ENCODE measurements around the gene FOSL1.
A peak's percentile ranks its signal among the peaks of the same experiment; 100 is the strongest.

FOSL1 gene

GRCh38 chr11:65862941-65863888 is 37.0 kb downstream of the FOSL1 start:
- peak; percentile 2 for DNase-seq (ENCODE audit: low read depth)
- no peak overlapping the region for H3K4me3 ChIP-seq (ENCODE audit: low read depth, low read length)
- no peak for TF ChIP-seq CTCF (IDR thresholded peaks at IDR 0.05; ENCODE audit: insufficient read depth, low read depth, low read length, missing control alignments)

DNA sequence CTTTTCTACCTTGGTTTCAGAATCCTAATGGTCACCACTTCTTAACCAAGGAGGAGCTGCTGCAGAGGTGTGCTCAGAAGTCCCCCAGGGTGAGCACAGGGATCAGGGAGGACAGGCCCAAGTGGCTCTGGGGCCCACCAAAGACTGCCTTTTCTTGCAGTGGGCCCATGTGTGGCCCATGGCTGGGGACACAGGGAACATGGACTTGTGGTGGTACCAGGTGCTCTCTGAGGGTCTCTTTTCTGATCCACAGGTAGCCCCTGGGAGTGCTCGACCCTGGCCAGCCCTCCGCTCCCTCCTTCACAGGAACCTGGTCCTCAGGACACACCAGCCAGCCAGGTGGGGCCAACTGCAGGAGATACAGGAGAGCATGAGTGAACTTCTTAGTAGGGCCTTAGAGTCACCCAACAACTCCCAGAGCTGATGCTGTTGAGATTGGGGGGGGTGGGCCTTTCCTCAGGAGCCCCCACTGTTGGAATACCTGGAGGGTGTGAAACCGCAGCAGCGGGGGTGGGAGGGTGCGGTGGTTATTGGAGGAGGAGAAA is 37.9 kb downstream of the FOSL1 start:
- no peak for TF ChIP-seq CTCF (IDR thresholded peaks at IDR 0.05; ENCODE audit: insufficient read depth, low read depth, low read length, missing control alignments)
- no peak overlapping the region for H3K4me3 ChIP-seq (ENCODE audit: low read depth, low read length)
- DNase-seq (ENCODE audit: low read depth), result peak; percentile 1

DNA sequence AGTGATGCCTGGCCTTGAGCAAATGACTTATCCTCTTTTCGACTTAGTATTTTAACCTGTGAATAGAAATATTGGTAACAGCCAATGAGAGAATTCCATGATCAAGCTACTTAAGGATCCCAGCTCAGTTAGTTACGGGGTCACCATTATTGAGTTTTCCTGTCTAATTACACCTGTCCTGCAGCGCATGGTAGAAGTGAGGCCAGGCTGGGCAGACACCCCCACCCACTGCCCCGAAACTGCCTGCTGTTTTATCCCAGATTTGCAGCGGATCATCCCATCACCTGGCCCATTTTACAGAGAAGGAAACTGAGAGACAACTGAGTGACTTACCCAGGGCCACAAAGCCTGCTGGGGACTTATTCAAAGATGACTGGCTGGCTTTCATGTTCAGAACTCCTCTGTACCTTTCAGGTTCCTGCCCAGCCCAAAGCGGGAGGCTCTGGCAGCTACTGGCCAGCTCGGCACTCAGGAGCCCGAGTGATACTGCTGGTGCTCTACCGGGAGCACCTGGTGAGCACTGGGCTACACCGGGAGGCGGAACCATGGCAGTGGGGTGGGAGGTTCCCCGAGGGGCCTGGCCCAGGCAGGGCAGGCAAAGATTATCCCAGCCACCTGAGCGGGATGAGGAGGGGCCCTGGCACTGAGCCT is 38.5 kb downstream of the FOSL1 start:
- peak overlapping the region; percentile 68 for H3K4me3 ChIP-seq (ENCODE audit: low read depth, low read length)
- no peak for TF ChIP-seq CTCF (IDR thresholded peaks at IDR 0.05; ENCODE audit: insufficient read depth, low read depth, low read length, missing control alignments)
- peak; percentile 6 for DNase-seq (ENCODE audit: low read depth)

GRCh38 chr11:65861165-65861505 is 39.1 kb downstream of the FOSL1 start:
- no peak for DNase-seq (ENCODE audit: low read depth)
- TF ChIP-seq CTCF (IDR thresholded peaks at IDR 0.05; ENCODE audit: insufficient read depth, low read depth, low read length, missing control alignments), result no peak
- peak overlapping the region; percentile 68 for H3K4me3 ChIP-seq (ENCODE audit: low read depth, low read length)

GRCh38 chr11:65860278-65861164 is 39.7 kb downstream of the FOSL1 start, which contains the start of gene MUS81:
MUS81 (plus strand) TSS chr11:65860433; CDS start chr11:65860754, 321 bp downstream.
- peak; percentile 81 for TF ChIP-seq CTCF (IDR thresholded peaks at IDR 0.05; ENCODE audit: insufficient read depth, low read depth, low read length, missing control alignments)
- DNase-seq (ENCODE audit: low read depth), result peak; percentile 99
- H3K4me3 ChIP-seq (ENCODE audit: low read depth, low read length), result peak within 1 kb of the TSS; percentile 69

- DNase-seq (ENCODE audit: low read depth), result no peak
- TF ChIP-seq CTCF (IDR thresholded peaks at IDR 0.05; ENCODE audit: insufficient read depth, low read depth, low read length, missing control alignments), result no peak
- peak overlapping the region; percentile 68 for H3K4me3 ChIP-seq (ENCODE audit: low read depth, low read length)
Measured at GRCh38 chr11:65859812-65860277, 40.3 kb downstream of the FOSL1 start.

Data from GM12865 (cell line).